Stimulated activated CD4-positive, alpha-beta T cell treated with anti-CD3 and anti-CD28 coated beads, TNF-alpha, amount 100 ng/mL, for 4 hours (primary cell): ENCODE data around the gene ELOB.

Source experiments
- DNase-seq, 3 experiments: peaks; one replicate each; pipeline ENCODE4 v3.0.0-alpha.2; 2020; ENCODE audit warnings: low read depth in 3 of 3

Gene ELOB

GRCh38 chr16:2768403-2769089, 8.5 kb downstream of the ELOB start:
- DNase-seq = no peak

- DNase-seq = no peak
These were observed 9.2 kb downstream of the ELOB start for GRCh38 chr16:2767891-2768290.

DNA sequence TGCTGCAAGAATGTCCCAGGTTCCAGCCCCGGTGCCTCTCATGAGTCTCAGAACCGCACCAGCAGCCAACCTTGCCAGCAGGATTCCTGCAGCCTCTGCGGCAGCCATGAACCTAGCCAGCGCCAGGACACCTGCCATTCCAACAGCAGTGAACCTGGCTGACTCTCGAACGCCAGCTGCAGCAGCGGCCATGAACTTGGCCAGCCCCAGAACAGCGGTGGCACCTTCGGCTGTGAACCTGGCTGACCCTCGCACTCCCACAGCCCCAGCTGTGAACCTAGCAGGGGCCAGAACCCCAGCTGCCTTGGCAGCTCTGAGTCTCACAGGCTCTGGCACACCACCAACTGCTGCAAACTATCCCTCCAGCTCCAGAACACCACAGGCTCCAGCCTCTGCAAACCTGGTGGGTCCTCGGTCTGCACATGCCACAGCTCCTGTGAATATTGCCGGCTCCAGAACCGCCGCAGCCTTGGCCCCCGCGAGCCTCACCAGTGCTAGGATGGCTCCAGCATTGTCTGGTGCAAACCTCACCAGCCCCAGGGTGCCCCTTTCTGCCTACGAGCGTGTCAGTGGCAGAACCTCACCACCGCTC, 9.8 kb downstream of the ELOB start:
- no peak for DNase-seq

DNA sequence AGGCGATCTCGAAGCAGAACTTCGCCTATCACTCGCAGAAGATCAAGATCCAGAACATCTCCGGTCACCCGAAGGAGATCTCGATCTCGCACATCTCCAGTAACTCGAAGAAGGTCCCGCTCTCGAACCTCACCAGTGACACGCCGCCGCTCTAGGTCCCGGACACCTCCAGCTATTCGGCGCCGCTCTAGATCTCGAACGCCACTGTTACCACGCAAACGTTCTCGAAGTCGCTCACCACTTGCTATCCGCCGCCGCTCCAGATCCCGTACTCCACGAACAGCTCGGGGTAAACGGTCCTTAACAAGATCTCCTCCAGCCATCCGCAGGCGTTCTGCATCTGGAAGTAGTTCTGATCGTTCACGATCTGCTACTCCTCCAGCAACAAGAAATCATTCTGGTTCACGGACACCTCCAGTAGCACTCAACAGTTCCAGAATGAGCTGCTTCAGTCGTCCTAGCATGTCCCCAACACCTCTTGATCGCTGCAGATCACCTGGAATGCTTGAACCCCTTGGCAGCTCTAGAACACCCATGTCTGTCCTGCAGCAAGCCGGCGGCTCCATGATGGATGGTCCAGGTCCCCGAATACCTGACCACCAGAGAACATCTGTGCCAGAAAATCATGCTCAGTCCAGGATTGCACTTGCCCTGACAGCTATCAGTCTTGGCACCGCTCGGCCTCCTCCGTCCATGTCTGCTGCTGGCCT, 10.5 kb downstream of the ELOB start:
- no peak for DNase-seq

DNA sequence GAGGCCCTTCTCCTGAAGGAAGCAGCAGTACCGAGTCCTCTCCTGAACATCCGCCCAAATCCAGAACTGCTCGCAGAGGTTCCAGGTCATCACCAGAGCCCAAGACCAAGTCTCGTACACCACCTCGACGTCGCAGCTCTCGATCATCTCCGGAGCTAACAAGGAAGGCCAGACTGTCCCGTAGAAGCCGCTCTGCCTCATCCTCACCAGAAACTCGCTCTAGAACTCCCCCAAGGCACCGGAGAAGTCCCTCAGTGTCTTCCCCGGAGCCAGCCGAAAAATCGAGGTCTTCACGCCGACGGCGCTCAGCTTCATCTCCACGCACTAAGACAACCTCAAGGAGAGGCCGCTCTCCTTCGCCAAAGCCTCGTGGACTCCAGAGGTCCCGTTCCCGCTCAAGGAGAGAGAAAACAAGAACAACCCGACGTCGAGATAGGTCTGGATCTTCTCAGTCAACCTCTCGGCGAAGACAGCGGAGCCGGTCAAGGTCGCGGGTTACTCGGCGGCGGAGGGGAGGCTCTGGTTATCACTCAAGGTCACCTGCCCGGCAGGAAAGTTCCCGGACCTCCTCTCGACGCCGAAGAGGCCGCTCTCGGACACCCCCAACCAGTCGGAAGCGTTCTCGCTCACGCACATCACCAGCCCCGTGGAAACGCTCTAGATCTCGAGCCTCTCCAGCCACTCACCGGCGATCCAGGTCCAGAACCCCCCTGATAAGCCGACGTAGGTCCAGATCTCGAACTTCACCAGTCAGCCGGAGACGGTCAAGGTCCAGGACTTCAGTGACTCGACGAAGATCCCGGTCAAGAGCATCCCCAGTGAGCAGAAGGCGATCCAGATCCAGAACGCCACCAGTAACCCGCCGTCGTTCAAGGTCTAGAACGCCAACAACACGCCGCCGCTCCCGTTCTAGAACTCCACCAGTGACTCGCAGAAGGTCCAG, 11.3 kb downstream of the ELOB start:
- no peak for DNase-seq

DNA sequence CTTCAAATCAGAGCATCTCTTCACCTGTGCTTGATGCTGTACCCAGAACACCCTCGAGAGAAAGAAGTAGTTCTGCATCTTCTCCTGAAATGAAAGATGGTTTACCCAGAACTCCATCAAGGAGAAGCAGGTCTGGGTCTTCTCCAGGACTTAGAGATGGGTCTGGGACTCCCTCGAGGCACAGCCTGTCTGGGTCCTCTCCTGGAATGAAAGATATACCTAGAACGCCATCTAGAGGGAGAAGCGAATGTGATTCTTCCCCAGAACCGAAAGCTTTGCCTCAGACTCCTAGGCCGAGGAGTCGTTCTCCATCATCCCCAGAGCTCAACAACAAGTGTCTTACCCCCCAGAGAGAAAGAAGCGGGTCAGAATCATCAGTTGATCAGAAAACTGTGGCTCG, 12.4 kb downstream of the ELOB start:
- DNase-seq = no peak

DNA sequence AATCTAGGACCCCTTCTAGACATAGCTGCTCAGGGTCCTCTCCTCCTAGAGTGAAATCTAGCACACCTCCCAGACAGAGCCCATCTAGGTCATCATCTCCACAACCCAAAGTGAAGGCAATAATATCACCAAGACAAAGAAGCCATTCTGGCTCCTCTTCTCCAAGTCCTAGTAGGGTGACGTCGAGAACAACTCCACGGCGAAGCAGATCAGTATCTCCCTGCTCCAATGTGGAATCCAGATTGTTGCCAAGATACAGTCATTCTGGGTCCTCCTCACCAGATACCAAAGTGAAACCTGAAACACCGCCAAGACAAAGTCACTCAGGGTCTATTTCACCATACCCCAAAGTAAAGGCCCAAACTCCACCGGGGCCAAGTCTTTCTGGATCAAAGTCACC, 13.9 kb downstream of the ELOB start:
- DNase-seq = no peak

- no peak for DNase-seq
These were observed 14.4 kb downstream of the ELOB start for GRCh38 chr16:2762711-2763110.

GRCh38 chr16:2761886-2762583, 15.0 kb downstream of the ELOB start:
- no peak for DNase-seq

DNA sequence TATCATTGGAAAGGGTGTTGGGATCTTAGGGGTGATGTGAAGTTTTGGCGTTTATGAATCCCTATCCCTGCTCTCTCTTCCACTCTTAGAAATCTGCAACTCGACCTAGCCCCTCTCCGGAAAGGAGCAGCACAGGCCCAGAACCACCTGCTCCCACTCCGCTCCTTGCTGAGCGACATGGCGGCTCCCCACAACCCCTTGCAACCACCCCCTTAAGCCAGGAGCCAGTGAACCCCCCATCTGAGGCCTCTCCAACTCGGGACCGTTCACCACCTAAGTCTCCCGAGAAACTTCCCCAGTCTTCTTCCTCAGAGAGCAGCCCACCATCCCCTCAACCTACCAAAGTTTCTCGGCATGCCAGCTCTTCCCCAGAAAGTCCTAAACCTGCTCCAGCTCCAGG, 15.6 kb downstream of the ELOB start:
- no peak for DNase-seq

GRCh38 chr16:2757344-2757743, 19.7 kb downstream of the ELOB start:
- DNase-seq = no peak

DNA sequence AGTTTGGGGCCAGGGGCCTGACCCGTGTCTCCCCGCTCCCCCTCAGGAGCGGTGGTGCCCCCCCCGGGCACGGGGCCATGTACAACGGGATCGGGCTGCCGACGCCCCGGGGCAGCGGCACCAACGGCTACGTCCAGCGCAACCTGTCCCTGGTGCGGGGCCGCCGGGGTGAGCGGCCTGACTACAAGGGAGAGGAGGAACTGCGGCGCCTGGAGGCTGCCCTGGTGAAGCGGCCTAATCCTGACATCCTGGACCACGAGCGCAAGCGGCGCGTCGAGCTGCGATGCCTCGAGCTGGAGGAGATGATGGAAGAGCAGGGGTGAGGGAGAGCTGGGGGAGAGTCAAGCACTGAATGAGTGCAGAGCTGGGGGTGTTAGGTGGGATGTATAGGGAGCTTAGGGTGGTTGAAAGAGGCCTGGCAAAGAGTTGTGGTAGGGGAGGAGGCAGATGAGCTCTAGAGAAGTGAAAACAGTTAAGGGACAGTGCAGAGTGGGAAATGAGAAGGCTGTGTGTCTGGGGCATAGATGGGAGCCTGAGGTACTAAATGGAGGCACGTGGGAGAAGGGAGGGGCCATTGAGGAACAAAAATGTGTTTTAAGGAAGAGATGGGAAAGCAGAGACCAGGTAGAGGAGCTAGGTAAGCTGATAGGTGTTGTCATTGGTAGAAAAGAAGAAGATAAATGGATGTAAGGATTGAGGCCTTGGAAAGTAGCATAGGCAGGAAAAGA, 20.6 kb downstream of the ELOB start:
- DNase-seq = no peak

DNA sequence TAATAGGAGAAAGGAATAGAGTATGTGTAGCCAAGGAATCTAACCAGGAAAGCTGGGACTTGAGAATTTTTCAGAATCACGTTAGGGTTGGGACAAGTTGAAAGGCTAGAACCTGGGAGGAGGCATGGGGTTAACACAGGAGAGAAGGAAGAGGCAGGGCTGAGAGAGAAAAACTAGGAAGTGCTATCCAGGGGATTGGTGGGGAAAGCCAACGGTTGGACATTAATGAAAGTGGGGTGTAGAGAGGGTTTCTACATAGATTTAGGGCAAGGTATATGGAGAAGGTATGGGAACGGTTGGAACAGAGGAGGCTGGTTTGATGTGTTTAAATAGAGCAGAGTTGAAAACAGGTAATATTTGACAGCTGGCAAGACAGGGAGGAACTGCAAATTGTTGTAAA, 21.9 kb downstream of the ELOB start:
- no peak for DNase-seq

GRCh38 chr16:2753733-2754020, 23.4 kb downstream of the ELOB start:
- DNase-seq = no peak

DNA sequence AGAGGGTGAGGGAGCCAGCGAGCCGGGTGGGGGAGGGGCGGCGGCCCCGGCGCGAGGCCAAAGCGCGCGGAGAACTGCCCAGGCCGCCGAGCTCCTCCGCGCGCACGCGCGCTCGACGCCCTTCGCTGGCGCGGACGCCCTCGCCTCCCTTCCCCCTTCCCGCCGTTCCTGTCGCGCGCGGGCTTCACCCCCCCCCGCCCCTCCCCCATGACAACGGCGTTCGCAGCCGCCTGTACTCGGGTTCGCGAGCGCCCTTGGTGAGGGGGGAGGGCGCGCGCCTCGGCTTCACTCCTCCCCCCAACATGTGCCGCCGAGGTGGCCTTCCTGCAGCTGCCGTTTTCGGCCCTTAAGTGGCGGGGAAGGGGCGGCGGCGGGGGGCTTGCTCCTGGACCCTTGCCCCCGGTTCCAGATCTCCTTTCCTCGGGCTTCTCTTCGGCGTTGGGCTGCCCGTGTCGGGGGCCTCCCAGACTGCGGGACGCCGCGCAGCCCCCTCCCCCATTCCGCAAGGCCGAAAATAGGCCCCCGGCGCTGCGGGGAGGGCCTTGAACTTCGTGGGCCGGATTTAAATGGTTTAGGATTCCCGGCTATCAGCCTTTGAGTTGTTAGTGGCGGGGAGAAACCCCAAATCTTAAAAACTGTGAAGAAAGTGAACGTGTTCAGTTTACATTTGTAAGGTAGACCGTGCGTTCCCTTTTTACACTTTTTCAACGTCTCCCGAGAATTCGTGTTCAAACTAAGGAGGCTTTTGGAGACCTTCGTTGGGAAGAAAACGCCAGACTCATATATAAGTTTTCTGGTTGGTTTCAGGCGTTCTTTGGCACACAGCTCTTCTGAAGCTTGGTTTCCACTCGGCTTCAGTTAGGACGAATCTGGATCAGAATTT, 24.0 kb downstream of the ELOB start:
- DNase-seq = no peak

- DNase-seq = peak; percentile 86 to 88 (median 87)
These were observed 24.8 kb downstream of the ELOB start, which contains the start of gene SRRM2 for GRCh38 chr16:2752035-2752849. Gene SRRM2, plus strand, starts transcription at chr16:2752638. Its CDS starts 3,727 bp downstream, at chr16:2756365.

DNA sequence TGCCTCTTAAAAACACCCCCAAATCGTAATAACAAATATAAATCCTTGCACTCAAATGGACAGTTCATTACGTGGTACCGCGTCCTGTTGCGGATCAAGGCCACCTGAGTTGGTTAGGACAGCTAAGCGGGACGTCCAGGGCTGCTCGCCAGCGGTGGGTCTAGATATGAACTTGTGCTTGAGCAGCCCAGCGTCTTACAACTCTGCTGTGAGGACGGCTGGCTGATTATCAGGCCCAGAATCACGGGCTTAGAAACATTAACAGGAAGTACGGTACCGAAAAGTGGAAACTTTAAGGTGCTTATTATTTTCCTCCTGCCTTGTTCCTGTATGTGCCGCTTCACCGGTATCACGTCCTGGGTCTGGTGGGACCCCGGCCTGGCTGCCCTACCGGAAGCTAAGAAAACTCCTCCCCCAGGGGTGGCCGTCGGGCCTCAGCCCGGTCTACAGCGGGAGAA, 25.5 kb downstream of the ELOB start:
- no peak for DNase-seq

DNA sequence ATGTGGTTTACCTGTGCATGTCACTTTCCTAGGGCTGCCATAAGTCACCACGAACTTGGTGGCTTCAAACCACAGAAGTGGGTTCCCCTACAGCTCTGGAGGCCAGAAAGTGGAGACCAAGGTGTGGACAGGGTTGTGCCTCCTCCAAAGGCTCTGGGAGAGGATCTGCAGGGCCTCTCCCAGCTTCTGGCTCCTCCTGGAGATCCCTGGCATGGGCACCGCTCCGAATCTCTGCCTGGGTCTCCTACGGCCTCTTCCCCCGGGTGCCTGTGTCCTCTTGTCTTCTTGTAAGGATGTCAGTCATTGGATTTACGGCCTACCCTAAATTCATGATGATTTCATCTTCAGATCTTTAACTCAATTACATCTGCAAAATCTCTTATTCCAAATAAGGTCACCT, 27.1 kb downstream of the ELOB start:
- no peak for DNase-seq

DNA sequence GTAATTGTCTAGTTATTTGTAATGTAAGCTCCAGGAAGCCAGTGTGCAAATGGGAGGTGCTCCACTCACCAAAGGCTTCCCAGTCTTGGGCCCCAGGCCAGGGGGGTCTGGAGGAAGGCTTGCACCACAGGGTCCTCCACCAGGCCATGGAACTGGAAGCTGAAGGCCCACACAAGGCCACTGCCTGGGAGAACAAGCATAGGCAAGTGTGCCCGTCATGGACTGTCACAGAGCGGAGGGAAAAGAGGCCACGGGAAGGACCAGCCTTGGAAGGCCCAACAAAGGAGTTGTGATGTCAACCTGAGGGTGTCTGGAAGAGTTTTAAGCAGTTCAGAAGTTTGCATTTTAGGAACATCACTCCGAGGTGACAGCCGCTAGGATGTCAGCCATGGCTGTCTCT, 27.6 kb downstream of the ELOB start:
- no peak for DNase-seq
